ENCODE data around the gene SERPINB11. TPM values are rescaled to one million over a fixed set of nuclear protein-coding genes. Genes with fewer than 3 reads are reported as not detected.

Gene SERPINB11
- polyA plus RNA-seq, 1 of the 3 experiments (the other 2 are of a cell fraction) = not detected

DNA sequence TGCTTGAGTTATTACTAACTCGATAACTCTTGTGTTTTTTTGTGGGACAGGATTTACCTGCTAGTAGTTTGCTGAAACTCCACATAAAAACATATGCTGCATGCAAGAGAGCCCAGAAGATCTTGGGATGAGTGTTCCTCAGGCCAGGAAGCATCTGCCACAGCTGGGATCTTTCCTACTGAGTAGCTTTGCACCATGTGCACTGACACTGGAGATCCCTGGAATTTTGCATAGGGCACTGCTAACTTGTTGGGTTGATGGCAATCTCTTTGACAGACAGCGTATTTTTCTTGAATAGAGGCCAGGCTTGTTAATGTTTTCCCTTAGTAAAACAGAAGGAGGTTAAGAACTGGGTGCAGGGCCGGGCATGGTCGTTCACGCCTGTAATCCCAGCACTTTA, 808 bp upstream of the SERPINB11 start:
- H3K4me2 ChIP-seq = no peak overlapping the region; the same call in 1 of the 2 replicates

DNA sequence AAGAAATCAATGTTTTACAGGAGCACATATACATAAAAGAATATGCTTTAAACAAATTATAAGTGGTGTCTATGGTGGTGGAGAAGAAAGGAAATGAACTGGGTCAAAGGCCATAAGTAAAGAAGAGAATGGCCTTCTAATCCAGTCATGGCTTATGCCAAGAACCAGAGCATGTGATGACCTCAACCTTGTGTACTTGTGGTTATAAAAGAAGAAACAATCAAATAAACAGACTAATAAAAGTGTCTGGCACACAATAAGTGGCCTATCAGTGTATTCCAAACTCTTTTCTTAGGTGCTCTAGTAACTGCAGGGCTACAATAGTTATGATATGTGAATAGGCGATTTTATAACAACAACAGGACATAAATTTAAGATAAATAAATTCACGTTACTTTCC, 2.6 kb downstream of the SERPINB11 start:
- Histone ChIP-seq H3K9ac (no peak overlapping the region), H3K79me2 (ENCODE audit: insufficient read depth) (no peaks in the 10 kb centered on the region), H2AFZ (ENCODE audit: low read depth) (no peak overlapping the region), H4K20me1 (ENCODE audit: insufficient read depth) (no peaks in the 10 kb centered on the region), H3K9me2 (no peaks in the 10 kb centered on the region), H3K27me3 (ENCODE audit: insufficient read depth) (no peaks in the 10 kb centered on the region), H3K4me3 (ENCODE audit: low read depth in 2 of 2, low read length in 1 of 2) (no peak overlapping the region), H3K4me1 (ENCODE audit: control insufficient read depth in 1 of 2, insufficient read depth in 2 of 2, low read depth in 1 of 2, low read length in 1 of 2) (no peaks in the 10 kb centered on the region), H3K27ac (ENCODE audit: low read depth in 2 of 2, low read length in 1 of 2) (no peak overlapping the region), H3K4me2 (no peak overlapping the region), H3F3A (replicated peaks; ENCODE audit: insufficient read depth) (peaks cover 9% of the 10 kb centered on the region), H3K9me3 (no peaks in the 10 kb centered on the region), H3K36me3 (replicated peaks in 1 of 2; ENCODE audit: control insufficient read depth in 1 of 2, insufficient read depth in 2 of 2, low read length in 1 of 2) (no peaks in the 10 kb centered on the region)
- no peak for DNase-seq
- POLR2A ChIA-PET = no interaction called here
- CTCF ChIA-PET = no interaction called here
- TF ChIP-seq SMC3 (IDR thresholded peaks at IDR 0.05; ENCODE audit: low read depth, low read length) = no peak
- no peak for TF ChIP-seq JUND (IDR thresholded peaks at IDR 0.05)
- TF ChIP-seq MEF2A (IDR thresholded peaks at IDR 0.05; ENCODE audit: borderline replicate concordance, low read depth) = no peak
- no peak for TF ChIP-seq MXI1 (IDR thresholded peaks at IDR 0.05; ENCODE audit: low read depth, low read length)
- 10% methylated on average over 2 of the region's 2 CpGs for WGBS (ENCODE audit: low lambda C conversion rate)

More for the DNA sequence above, 808 bp upstream of the SERPINB11 start:
- H3K27ac ChIP-seq (ENCODE audit: low read depth in 2 of 2, low read length in 1 of 2) = no peak overlapping the region
- no peaks in the 10 kb centered on the region for H3K36me3 ChIP-seq (replicated peaks in 1 of 2; ENCODE audit: control insufficient read depth in 1 of 2, insufficient read depth in 2 of 2, low read length in 1 of 2)
- no peaks in the 10 kb centered on the region for H4K20me1 ChIP-seq (ENCODE audit: insufficient read depth)
- H2AFZ ChIP-seq (ENCODE audit: low read depth) = no peak overlapping the region
- POLR2A ChIA-PET = no interaction called here
- H3K79me2 ChIP-seq (ENCODE audit: insufficient read depth) = no peaks in the 10 kb centered on the region
- no peaks in the 10 kb centered on the region for H3K9me2 ChIP-seq
- H3K9ac ChIP-seq = no peak overlapping the region
- no peaks in the 10 kb centered on the region for H3K9me3 ChIP-seq
- H3K4me3 ChIP-seq (ENCODE audit: low read depth in 2 of 2, low read length in 1 of 2) = no peak overlapping the region
- H3K4me1 ChIP-seq (ENCODE audit: control insufficient read depth in 1 of 2, insufficient read depth in 2 of 2, low read depth in 1 of 2, low read length in 1 of 2) = no peaks in the 10 kb centered on the region
- no peak for DNase-seq
- TF ChIP-seq GABPA (IDR thresholded peaks at IDR 0.05; ENCODE audit: low read depth) (no peak), NFIC (IDR thresholded peaks at IDR 0.05; ENCODE audit: borderline replicate concordance) (no peak), GATA2 (CRISPR knock-in tag; IDR thresholded peaks at IDR 0.05) (no peak), JUND (IDR thresholded peaks at IDR 0.05) (no peak)
- TF ChIP-seq, protein P1, sequence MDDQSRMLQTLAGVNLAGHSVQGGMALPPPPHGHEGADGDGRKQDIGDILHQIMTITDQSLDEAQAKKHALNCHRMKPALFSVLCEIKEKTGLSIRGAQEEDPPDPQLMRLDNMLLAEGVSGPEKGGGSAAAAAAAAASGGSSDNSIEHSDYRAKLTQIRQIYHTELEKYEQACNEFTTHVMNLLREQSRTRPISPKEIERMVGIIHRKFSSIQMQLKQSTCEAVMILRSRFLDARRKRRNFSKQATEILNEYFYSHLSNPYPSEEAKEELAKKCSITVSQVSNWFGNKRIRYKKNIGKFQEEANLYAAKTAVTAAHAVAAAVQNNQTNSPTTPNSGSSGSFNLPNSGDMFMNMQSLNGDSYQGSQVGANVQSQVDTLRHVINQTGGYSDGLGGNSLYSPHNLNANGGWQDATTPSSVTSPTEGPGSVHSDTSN (IDR thresholded peaks at IDR 0.05) = 0 out of 2 replicates have a peak, but pooled peaks have one; percentile 13
- H3F3A ChIP-seq (replicated peaks; ENCODE audit: insufficient read depth) = no peaks in the 10 kb centered on the region
- H3K27me3 ChIP-seq (ENCODE audit: insufficient read depth) = peaks cover 12% of the 10 kb centered on the region; the same call in 1 of the 2 replicates
- 4% methylated on average over 5 of the region's 5 CpGs for WGBS (ENCODE audit: low lambda C conversion rate)
- CTCF ChIA-PET = no interaction called here

DNA sequence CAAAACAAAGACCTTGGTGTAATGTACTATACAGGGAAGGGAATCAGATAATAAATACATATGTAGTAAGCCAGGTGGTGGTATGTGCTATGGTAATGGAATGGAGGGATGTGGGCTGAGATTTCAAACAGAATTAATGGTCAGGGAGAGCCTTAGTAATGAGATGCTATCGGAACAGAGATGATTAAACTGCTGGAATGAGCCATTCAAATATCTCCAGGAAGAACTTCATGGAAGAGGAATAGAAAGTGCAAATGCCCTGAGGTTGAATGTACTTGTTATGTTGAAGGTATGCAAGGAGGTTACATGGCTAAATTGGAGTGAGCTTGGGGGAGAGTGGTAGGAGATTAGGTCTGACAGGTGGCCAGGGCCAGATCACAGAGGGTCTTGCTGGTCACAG, 5.1 kb downstream of the SERPINB11 start:
- H3K9ac ChIP-seq = no peak overlapping the region
- WGBS (ENCODE audit: low lambda C conversion rate) = 8% methylated on average over 1 of the region's 1 CpG
- ChIA-PET CTCF (no interaction called here), POLR2A (no interaction called here)
- H3F3A ChIP-seq (replicated peaks; ENCODE audit: insufficient read depth) = peaks cover 9% of the 10 kb centered on the region
- no peak overlapping the region for H3K4me2 ChIP-seq
- H3K27ac ChIP-seq (ENCODE audit: low read depth in 2 of 2, low read length in 1 of 2) = no peak overlapping the region
- H3K4me3 ChIP-seq (ENCODE audit: low read depth in 2 of 2, low read length in 1 of 2) = no peak overlapping the region
- TF ChIP-seq, protein P2, sequence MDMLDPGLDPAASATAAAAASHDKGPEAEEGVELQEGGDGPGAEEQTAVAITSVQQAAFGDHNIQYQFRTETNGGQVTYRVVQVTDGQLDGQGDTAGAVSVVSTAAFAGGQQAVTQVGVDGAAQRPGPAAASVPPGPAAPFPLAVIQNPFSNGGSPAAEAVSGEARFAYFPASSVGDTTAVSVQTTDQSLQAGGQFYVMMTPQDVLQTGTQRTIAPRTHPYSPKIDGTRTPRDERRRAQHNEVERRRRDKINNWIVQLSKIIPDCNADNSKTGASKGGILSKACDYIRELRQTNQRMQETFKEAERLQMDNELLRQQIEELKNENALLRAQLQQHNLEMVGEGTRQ (IDR thresholded peaks at IDR 0.05; ENCODE audit: borderline replicate concordance, low read depth, low read length) = no peak
- no peak for TF ChIP-seq POLR2AphosphoS5 (IDR thresholded peaks at IDR 0.05; ENCODE audit: low read depth, low read length)
- no peaks in the 10 kb centered on the region for H4K20me1 ChIP-seq (ENCODE audit: insufficient read depth)
- H3K36me3 ChIP-seq (replicated peaks in 1 of 2; ENCODE audit: control insufficient read depth in 1 of 2, insufficient read depth in 2 of 2, low read length in 1 of 2) = no peaks in the 10 kb centered on the region
- no peaks in the 10 kb centered on the region for H3K27me3 ChIP-seq (ENCODE audit: insufficient read depth)
- DNase-seq = no peak
- H3K9me3 ChIP-seq = no peaks in the 10 kb centered on the region
- H2AFZ ChIP-seq (ENCODE audit: low read depth) = no peak overlapping the region
- H3K79me2 ChIP-seq (ENCODE audit: insufficient read depth) = no peaks in the 10 kb centered on the region
- H3K4me1 ChIP-seq (ENCODE audit: control insufficient read depth in 1 of 2, insufficient read depth in 2 of 2, low read depth in 1 of 2, low read length in 1 of 2) = no peaks in the 10 kb centered on the region
- no peaks in the 10 kb centered on the region for H3K9me2 ChIP-seq

Data from SK-N-SH (cell line).